ENCODE measurements around the gene ELOVL6. TPM values are rescaled to one million over a fixed set of nuclear protein-coding genes. Genes with fewer than 3 reads are reported as not detected.

The ELOVL6 gene
- total and polyA plus RNA-seq, 10 of the 15 experiments (the other 5 are each of a cell fraction or from before 2014, with no cell fraction given) = 3.9 to 33.5 (median 8.1) TPM

GRCh38 chr4:110224142-110224541 lies 25.7 kb upstream of the ELOVL6 start:
- in situ Hi-C loops (cut with MboI) (no loop called here), intact Hi-C loops (cut with micrococcal nuclease; ENCODE audit: unreplicated experiment) (no loop called here)
- no peak for ATAC-seq
- Histone ChIP-seq H4K20me1 (ENCODE audit: control insufficient read depth, insufficient read depth) (no peaks in the 10 kb centered on the region), H3K9me3 (replicated peaks; ENCODE audit: control insufficient read depth, insufficient read depth, low read length) (peaks cover 2% of the 10 kb centered on the region; the same call in 1 of the 3 replicates), H3K9ac (ENCODE audit: control insufficient read depth, insufficient read depth, low read length) (no peak overlapping the region), H3K4me1 (ENCODE audit: control insufficient read depth, insufficient read depth, low read length) (no peaks in the 10 kb centered on the region), H3K36me3 (ENCODE audit: control insufficient read depth in 2 of 2, insufficient read depth in 2 of 2, low read length in 1 of 2) (no peaks in the 10 kb centered on the region), H2AFZ (ENCODE audit: control insufficient read depth, low read depth, low read length) (no peak overlapping the region), H3K79me2 (ENCODE audit: control insufficient read depth, insufficient read depth, low read length) (no peaks in the 10 kb centered on the region), H3K4me2 (ENCODE audit: control insufficient read depth, insufficient read depth) (no peak overlapping the region), H3K4me3 (no peak overlapping the region), H3K27me3 (replicated peaks in 1 of 2; ENCODE audit: control insufficient read depth in 2 of 2, insufficient read depth in 2 of 2, low read length in 1 of 2) (no peaks in the 10 kb centered on the region), H3K27ac (ENCODE audit: control insufficient read depth, insufficient read depth) (no peak overlapping the region)
- CTCF ChIA-PET = interaction anchor here (1.9 to 2.5 kb wide), 3 partner anchors 12 to 218 kb away, joined by 6 to 15 read pairs (median 10); no protein-coding TSS in a partner anchor
- RAD21 ChIA-PET (ENCODE audit: unreplicated experiment) = no interaction called here
- BruUV-seq (replicated peaks) = no TSS peak
- TF ChIP-seq ATF2 (IDR thresholded peaks at IDR 0.05; ENCODE audit: low read length) (no peak), ZBED1 (IDR thresholded peaks at IDR 0.05; ENCODE audit: borderline replicate concordance) (no peak), TARDBP (IDR thresholded peaks at IDR 0.05; ENCODE audit: borderline replicate concordance) (no peak), ZNF274 (IDR thresholded peaks at IDR 0.05; ENCODE audit: insufficient read depth, insufficient read length) (no peak), CEBPB (IDR thresholded peaks at IDR 0.05; ENCODE audit: borderline replicate concordance in 1 of 2, low read depth in 2 of 2, low read length in 2 of 2) (no peak), RB1 (IDR thresholded peaks at IDR 0.05; ENCODE audit: borderline replicate concordance) (no peak), EGR1 (IDR thresholded peaks at IDR 0.05; ENCODE audit: borderline replicate concordance in 1 of 2, low read depth in 2 of 2, low read length in 2 of 2) (no peak), CHD2 (IDR thresholded peaks at IDR 0.05; ENCODE audit: borderline replicate concordance, low read depth, low read length) (no peak), CREB1 (IDR thresholded peaks at IDR 0.05; ENCODE audit: low read depth) (no peak), NR2F1 (conservative IDR thresholded peaks at IDR 0.05) (no peak), FOS (IDR thresholded peaks at IDR 0.05; ENCODE audit: borderline replicate concordance, extremely low read depth, insufficient read length) (no peak), NR2C2 (IDR thresholded peaks at IDR 0.05; ENCODE audit: borderline replicate concordance, control insufficient read depth, insufficient read length, low read depth) (no peak), ZBTB11 (CRISPR knock-in tag; IDR thresholded peaks at IDR 0.05) (no peak), RCOR1 (conservative IDR thresholded peaks at IDR 0.05; ENCODE audit: low read depth, low read length) (no peak), ZSCAN29 (IDR thresholded peaks at IDR 0.05) (no peak), IKZF1 (conservative IDR thresholded peaks at IDR 0.05) (no peak), CHD1 (IDR thresholded peaks at IDR 0.05; ENCODE audit: low read depth, low read length) (no peak)
- TF ChIP-seq, protein P1, sequence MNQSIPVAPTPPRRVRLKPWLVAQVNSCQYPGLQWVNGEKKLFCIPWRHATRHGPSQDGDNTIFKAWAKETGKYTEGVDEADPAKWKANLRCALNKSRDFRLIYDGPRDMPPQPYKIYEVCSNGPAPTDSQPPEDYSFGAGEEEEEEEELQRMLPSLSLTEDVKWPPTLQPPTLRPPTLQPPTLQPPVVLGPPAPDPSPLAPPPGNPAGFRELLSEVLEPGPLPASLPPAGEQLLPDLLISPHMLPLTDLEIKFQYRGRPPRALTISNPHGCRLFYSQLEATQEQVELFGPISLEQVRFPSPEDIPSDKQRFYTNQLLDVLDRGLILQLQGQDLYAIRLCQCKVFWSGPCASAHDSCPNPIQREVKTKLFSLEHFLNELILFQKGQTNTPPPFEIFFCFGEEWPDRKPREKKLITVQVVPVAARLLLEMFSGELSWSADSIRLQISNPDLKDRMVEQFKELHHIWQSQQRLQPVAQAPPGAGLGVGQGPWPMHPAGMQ (IDR thresholded peaks at IDR 0.05; ENCODE audit: borderline replicate concordance) = no peak
- TF ChIP-seq, protein P2, sequence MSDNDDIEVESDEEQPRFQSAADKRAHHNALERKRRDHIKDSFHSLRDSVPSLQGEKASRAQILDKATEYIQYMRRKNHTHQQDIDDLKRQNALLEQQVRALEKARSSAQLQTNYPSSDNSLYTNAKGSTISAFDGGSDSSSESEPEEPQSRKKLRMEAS (IDR thresholded peaks at IDR 0.05; ENCODE audit: low read depth, low read length) = no peak
- no peak for DNase-seq (ENCODE audit: low read depth, low spot score)
- POLR2A ChIA-PET = no interaction called here
- 4% methylated on average over 2 of the region's 2 CpGs for WGBS (ENCODE audit: insufficient coverage, insufficient replicate concordance, low lambda C conversion rate, missing lambda C conversion rate)
- SMC1A ChIA-PET (ENCODE audit: uncharacterized antibody, unreplicated experiment) = interaction anchor here (1.0 to 1.2 kb wide), 4 partner anchors 9 to 190 kb away, joined by 3 to 6 read pairs (median 4); no protein-coding TSS in a partner anchor
- no peak for FAIRE-seq
